COLO829 (cell line): ENCODE data around the gene TUBA1B.

ENCODE experiments used
- DNase-seq: peaks from one replicate; pipeline ENCODE4 v3.0.0; 2012; ENCODE audit warnings: low spot score

The TUBA1B gene

DNA sequence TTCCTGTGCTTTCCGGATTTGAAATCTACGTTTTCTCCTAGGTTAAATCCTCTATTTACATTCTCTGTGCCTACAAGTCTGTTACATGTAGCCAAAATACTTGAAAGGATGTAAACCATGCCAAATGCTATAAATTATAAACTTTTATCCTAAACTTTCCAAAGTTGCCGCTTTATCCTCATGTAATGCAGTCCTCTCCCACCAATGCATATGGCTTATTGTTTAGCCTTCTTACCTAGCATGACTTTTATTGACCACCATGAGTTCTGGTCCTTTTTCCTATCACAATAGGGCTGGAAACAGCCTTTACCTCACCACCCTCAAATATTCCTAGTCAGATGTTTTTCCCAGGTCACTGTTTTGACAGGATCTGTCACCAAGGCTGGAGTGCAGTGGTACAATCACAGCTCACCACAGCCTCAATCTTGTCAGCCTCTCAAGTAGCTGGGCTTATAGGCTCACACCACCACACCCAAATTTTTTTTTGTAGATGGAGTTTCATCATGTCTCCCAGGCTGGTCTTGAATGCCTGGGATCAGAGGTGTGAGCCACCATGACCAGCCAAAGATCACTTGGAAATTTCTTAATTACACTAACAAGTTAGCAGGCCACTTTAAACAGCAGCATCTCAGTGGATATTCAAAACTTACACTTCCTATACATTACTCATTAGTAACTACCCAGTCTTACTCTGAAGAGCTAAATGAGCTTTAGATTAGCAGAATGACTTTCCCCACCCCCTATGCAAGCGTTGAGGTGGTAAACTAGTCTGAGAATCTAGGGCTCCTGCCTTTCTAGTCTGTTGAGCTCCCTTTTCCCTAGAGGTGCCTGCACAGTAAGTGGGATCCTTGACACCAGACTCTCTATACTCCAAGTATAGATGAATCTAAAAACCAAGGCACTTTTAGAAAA, 4.1 kb downstream of the TUBA1B start:
- DNase-seq: no peak

- DNase-seq: peak; percentile 81
These were observed 10.0 kb downstream of the TUBA1B start for GRCh38 chr12:49121047-49121696.

DNA sequence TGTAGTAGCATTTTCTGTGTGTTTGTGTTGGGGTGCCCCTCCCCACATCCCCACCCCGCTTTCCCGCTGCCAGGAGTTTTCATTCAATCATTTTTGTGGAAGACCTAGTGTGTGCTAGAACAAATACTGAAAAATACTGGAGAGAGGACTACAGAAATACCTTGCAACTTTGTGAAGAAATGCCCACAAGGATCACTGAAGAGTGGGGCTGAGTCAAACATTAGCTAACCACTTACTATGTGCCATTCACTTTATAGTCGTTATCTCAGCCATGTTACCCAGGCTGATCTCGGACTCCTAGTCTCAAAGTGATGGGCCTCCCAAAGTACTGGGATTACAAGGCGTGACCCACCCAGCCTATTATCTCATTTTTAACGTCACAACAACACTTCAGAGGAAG, 20.0 kb downstream of the TUBA1B start:
- DNase-seq: no peak

- DNase-seq: peak; percentile 99
These were observed 20.6 kb downstream of the TUBA1B start, which contains the start of gene LMBR1L for GRCh38 chr12:49110464-49111155. Gene LMBR1L, minus strand, starts transcription at chr12:49110847. Its CDS starts 292 bp downstream, at chr12:49110555.

- no peak for DNase-seq
These were observed 21.3 kb downstream of the TUBA1B start for GRCh38 chr12:49109641-49110463.

DNA sequence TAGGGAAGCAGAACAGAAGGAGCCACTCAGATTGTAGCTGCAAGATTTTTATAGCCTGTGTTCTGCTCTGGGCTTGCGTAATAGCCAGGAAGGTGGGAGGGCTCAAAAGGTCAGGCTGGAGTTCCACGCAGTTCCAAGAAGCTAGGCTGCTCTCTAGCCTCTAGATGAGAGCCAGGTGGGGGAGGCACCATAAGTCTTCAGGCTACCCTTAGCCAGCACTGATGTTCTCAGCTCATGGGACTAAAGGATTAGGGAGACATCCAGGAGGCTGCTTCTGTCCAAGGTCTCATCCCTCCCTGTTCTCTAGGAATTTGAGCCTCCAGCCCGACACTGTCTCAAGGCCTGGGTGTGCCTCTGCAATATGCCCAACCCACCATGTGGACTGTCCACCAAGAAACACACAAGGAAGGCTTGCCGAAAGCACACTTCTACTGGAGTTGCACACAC, 22.2 kb downstream of the TUBA1B start:
- no peak for DNase-seq

DNA sequence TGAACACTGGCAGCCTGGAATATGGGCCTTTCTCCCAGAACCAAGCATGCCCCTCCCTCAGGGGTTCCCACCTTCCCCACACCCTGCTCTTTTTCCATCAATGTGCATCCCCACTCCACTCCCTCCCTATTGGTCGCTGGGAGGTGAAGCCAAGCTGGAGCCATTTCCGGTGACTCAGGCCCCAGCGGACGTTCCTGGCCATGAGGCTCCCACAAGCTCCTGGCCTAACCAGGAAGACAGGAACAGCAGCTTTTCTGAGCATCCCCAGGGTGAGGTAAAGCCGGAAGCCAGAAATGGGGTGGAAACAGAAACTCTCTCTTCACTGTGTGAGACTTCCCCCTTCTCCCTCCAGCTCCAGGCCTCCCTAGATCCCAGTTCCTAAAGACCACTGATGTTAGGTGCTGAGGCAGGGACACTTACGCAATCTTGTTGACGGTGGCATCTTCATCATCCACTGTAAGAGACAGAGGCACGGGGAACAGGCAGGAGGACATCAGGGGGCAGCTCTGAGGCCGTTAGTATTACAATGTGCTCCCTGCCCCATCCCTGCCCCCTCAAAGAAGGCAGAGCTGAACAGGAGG, 25.6 kb downstream of the TUBA1B start:
- DNase-seq: no peak

DNA sequence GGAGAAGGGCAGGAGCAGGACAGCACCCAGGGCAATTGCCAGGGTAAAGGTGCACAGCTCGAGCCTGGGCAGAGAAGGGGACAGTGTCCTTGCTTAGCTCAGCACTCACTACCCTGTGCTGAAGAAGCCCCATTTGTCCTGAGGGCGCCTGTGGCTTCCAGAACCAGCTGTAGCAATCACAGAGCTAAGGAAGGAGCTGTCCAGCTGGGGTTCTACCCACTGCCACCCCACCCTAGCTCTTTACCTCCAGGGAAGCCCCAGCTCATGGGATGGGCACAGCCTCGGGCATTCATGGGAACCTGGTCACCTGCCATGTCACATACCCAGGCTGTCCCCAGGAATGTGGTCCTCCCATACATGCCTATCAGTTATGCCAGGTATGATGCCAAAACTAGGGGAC, 26.4 kb downstream of the TUBA1B start:
- no peak for DNase-seq

DNA sequence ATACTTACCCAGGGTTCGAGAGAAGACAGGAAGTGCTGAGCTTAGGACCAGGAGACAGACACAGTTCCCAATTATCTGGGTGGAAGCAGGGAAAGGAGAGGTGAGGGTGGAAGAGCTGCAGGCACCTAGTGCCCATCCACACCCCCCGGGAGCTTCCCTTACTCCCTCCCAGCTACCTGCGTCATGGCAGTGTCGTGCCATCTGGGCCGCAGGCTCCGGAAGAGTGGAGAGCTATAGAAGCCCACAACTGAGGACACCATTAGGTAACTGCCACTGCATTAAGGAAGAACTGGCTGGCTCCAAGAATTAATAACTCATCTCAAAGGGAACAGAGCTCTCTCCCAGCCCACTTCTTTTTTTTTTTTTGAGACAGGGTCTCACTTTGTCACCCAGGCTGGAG, 30.8 kb downstream of the TUBA1B start:
- DNase-seq: no peak

GRCh38 chr12:49098703-49099102, 32.5 kb downstream of the TUBA1B start:
- DNase-seq: no peak

DNA sequence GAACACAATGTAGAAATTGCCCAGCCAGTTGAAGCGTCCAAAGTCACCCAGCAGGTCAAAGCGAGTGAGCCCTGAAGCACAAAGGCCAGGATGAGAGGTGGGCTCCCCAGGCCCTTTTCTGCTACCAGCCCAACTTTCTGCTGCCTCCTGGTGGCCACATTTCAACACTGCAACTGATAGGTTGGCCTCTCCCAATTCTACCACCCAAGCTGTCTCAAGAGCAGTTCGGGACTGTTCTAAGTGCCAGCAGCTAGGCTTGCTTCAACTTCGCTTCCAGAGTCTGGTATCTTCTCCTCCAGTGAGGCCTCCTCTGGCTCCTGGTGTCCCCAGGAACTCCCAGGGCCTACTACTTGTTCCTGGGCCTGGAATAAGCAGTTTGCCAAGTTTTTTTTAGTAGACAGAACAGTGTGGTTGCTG, 33.2 kb downstream of the TUBA1B start:
- peak; percentile 68 for DNase-seq

DNA sequence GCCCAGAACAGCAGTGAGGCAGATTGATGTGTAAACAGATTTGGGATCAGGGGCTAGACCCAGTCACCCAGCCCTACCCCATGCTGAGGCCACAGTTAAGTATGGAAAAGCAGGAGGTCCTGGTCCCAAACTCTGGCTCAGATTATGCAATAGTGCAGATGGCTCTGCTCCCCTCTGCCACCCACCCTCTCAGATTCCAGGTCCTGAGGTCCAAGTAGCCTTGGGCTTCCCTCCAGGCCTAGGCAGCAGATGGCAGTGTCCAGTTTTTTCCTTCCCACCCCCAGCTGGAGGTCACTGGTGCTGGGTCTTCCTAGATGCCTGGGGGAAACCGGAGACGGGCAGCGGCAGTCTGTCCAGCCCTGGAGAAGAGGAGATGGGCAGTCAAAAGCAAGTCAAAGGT, 33.8 kb downstream of the TUBA1B start:
- no peak for DNase-seq

- no peak for DNase-seq
These were observed 36.2 kb downstream of the TUBA1B start for GRCh38 chr12:49094975-49095365.

GRCh38 chr12:49094160-49094974, 36.8 kb downstream of the TUBA1B start, which contains the start of gene DHH:
Gene DHH, minus strand, starts transcription at chr12:49094801. Its CDS starts 289 bp downstream, at chr12:49094512.
- no peak for DNase-seq

DNA sequence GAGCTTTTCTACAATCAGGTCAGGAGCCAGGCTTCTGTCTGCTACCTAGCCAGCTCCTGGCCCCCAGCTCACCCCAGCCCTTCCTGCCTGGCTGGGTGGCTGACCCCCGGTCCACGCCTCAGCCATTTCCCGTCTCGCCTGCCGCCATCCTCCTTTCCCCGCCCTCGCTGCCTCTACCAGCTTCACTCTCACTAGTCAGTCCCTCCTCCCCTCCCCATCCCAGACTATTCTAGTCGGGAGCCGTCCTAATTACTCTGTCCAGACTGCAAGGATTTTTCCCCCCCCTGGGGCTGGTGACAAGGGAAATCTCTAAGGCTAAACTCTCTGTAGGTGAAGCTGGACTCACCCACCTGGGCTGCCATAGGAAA, 37.4 kb downstream of the TUBA1B start:
- DNase-seq: no peak

DNA sequence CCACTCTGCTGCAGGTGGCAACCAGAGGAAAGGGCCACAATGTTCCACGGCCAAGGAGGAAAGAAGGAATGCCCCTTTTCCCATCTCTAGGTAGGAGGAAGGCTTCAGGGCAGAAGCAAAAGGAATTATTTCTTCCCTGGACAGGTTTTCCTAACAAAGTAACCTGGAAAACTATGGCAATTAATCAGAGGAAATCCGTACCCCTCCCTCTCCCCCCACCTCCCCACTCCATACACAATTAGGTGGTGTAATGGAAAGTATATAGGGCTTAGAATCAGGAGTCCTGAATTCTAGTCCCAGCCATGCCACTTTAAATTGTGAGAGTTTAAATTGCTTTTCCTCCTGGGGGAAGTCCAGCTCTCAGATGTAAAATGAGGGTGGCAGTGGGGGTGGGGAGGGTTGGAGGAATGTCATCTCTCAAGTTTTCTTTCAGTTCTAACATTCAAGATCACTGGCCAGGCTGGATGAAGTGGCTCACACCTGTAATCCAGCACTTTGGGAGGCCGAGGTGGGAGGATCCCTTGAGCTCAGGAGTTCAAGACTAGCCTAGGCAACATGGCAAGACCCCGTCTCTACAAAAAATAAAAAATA, 38.3 kb downstream of the TUBA1B start:
- DNase-seq: no peak

DNA sequence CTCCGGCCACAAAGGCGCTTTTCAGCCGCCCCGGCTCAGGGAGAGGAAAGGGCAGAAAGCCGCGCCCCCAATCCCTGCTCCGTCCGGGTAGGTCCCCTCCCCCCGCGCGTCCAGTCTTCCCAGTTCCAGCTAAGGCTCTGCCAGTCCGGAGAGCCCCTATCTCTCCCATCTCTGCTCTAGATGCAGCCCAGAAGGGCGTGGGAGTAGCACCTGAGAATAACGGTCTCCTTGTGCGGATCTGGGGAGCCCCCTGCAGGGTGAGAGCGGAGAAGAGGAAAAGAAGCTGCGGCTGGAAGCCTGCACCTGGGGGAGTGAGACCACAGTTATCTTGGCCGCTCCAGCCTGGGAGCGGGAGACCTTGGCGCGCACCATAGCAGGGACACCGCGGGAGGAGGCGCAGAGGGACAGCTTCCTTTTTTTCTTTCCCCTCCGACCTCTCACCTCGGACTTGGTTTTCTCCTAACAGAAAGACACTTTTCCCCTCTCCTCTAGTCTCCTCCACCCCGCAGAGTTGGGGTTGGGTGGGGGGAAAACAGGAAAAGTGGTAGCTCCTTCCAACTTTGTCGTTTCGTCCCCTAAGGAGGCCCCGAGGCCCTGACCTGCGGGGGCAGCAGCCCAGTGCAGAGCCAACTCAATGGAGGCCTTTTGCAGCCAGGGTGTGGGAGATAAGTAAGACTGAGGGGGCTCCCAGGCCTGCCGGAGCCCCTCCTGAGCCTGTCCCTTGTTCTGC, 38.9 kb downstream of the TUBA1B start:
- peak; percentile 94 for DNase-seq

DNA sequence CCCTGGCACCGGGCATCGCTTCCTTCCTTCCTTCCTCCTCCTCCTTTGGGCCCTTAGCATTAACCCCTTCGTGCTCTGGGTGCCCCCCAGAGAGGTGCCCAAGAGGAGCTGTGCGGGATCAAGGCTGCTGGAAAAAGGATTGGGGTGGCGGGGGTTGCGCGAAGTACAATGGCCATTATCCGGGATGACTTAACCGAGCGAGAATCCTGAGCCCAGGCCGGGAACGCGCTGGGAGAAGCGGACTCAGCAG, 39.4 kb downstream of the TUBA1B start:
- DNase-seq: no peak

GRCh38 chr12:49091056-49091835, 39.9 kb downstream of the TUBA1B start:
- no peak for DNase-seq
